Spleen (tissue), 11 donors: Measurements from ENCODE around the gene CROCC2. TPM values are rescaled to one million over a fixed set of nuclear protein-coding genes. Genes with fewer than 3 reads are reported as not detected.

Source experiments
- DNase-seq: peaks from one replicate; pipeline ENCODE4 v3.0.0-alpha.2; 2020
- H3K27ac ChIP-seq, 8 donors: fragments of 200-600 bp; sonication (generic) in 7 of 8; 1 replicate in 4 of 8; 2 replicates in 4 of 8; pipeline versions ENCODE4 v1.5.0 to v1.8.0; 2016 to 2021; ENCODE audit warnings: inconsistent platforms in 4 of 8, mild to moderate bottlenecking in 4 of 8, moderate library complexity in 1 of 8
- H3K27me3 ChIP-seq, 7 donors: fragments of 200-600 bp; sonication (generic) in 6 of 7; replicated peaks in 1 of 7; 1 replicate in 4 of 7; 2 replicates in 3 of 7; pipeline versions ENCODE4 v1.5.0 to v1.8.0; 2016 to 2021; ENCODE audit warnings: inconsistent platforms in 3 of 7, mild to moderate bottlenecking in 1 of 7
- H3K36me3 ChIP-seq, 6 donors: fragments of 200-600 bp; sonication (generic) in 5 of 6; 1 replicate in 4 of 6; 2 replicates in 2 of 6; pipeline versions ENCODE4 v1.5.0 to v1.8.0; 2016 to 2021; ENCODE audit warnings: inconsistent platforms in 2 of 6
- H3K4me1 ChIP-seq, 6 donors: fragments of 200-600 bp; sonication (generic) in 5 of 6; 1 replicate in 3 of 6; 2 replicates in 3 of 6; pipeline versions ENCODE4 v1.5.0 to v1.8.0; 2016 to 2021; ENCODE audit warnings: inconsistent platforms in 3 of 6
- H3K4me3 ChIP-seq, 8 donors: fragments of 200-600 bp; sonication (generic) in 7 of 8; 1 replicate in 4 of 8; 2 replicates in 4 of 8; pipeline versions ENCODE4 v1.5.0 to v1.8.0; 2016 to 2021; ENCODE audit warnings: inconsistent platforms in 4 of 8, mild to moderate bottlenecking in 4 of 8, moderate library complexity in 2 of 8
- H3K9me3 ChIP-seq, 8 donors: fragments of 200-600 bp; sonication (generic) in 7 of 8; 1 replicate in 4 of 8; 2 replicates in 4 of 8; pipeline versions ENCODE4 v1.5.0 to v1.8.0; 2016 to 2021; ENCODE audit warnings: inconsistent platforms in 4 of 8
- CTCF ChIP-seq, 11 experiments: fragments of 200-600 bp in 7 of 11; fragments of 450-650 bp in 4 of 11; sonication (generic) in 4 of 11; IDR thresholded peaks in 8 of 11; conservative IDR thresholded peaks in 3 of 11; 1 replicate in 7 of 11; 2 replicates in 4 of 11; pipeline versions ENCODE4 v1.4.0 to v1.8.0; 2016 to 2021; ENCODE audit warnings: antibody characterized with exemption in 11 of 11, inconsistent platforms in 4 of 11, mild to moderate bottlenecking in 1 of 11
- POLR2A ChIP-seq, 3 donors: fragments of 450-650 bp; IDR thresholded peaks; one replicate each; pipeline ENCODE4 v1.5.1; 2017; ENCODE audit warnings: antibody characterized with exemption in 3 of 3, mild to moderate bottlenecking in 1 of 3
- POLR2AphosphoS5 ChIP-seq, 3 donors: sonication (generic); formaldehyde crosslinking; IDR thresholded peaks; one replicate each; pipeline ENCODE4 v1.5.1; 2017; ENCODE audit warnings: antibody characterized with exemption in 3 of 3
- WGBS, 5 donors: extraction: QIAGEN DNeasy Blood & Tissue Kit in 3 of 5; methylation state at CpG; one replicate each; pipeline versions ENCODE4 v1.1.5 to v1.1.7; 2013 to 2018; 5-methylcytosine and 5-hydroxymethylcytosine counted together
- intact Hi-C: fragments of 100-400 bp; cut with DNase I; formaldehyde crosslinking; loops from one replicate; pipeline ENCODE4 v1.15.0; 2023; ENCODE audit warnings: low total_unique reads
- polyA plus RNA-seq, 3 donors: library from polyadenylated mRNA; stranded (reverse); fragments of 200-250 nt; gene quantifications; one replicate each; pipeline ENCODE4 v1.2.1, GENCODE V29; 2013
- total RNA-seq, 7 donors: library from RNA; depleted of rRNA in 3 of 7; stranded (reverse); fragments of >200 nt in 3 of 7; fragmentation: NEBNext Ultra II Directional in 4 of 7; extraction: Animal tissue kit (Norgen Biotek cat#: 25700) in 4 of 7; gene quantifications; one replicate each; pipeline versions ENCODE4 v1.1.0 to v1.2.1, GENCODE V29; 2016 to 2021
- donor health status: healthy with polysubstance abuse.
- donor health status: DM: no; HTN: no; CAD: no; lungs with moderate emphysema.
- donor health status: DM: no; HTN: no; CAD: no.
- donor health status: Bipolar disorder and iron deficiency.
- donor health status: healthy.
- donor health status: DM: no; HTN: no; CAD: no.
- donor health status: DM: yes; HTN: yes; CAD: no.

Gene CROCC2
- total and polyA plus RNA-seq, 10 donors: 0.04 to 3.6 (median 0.75) TPM

DNA sequence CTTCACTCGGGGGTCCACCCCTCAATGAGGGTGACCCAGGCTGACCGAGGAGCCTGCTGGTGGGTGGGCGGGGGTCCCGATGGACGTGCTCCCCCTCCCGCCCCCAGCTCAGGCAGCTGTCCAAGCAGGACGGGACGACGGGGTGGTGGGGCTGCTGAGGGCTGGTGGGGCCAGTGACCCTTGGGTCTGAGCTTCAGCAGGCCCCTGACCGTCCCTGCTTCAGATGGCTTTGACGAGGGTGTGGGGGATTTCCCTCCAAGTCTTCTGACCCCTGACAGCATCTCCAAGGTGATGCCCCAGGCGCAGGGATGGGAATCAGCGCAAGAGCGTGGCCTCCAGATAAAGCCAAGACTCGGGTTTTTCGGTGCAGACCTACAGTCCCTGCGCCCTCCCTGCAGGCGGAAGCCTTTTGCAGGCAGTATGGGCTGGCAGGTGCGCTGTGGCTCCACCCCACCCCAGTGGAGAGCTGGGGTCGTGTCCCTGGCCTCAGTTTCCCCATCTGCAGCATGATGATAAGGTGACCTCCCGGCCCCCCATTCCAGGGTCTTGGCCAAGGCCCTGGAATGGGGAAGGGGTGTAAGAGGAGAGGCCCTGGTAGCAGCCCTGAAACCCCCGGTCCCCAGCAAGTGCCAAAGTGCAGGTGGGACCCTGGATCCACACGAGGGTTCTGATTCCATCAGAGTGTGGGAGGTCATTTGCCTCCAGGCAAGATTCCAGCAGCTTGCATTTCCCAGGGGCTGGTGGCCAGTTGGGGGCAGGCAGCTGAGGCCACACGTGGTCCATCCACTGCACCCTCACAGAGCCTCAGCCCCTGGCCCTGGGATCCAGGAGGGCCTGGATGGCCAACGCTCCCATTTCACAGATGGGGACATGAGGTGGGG is 8.7 kb downstream of the CROCC2 start:
- peaks cover 0 to 69% (median 11%) of the 10 kb centered on the region in 7 donors for H3K27me3 ChIP-seq
- TF ChIP-seq CTCF (IDR thresholded peaks at IDR 0.05 in 8 of 11, conservative IDR thresholded peaks at IDR 0.05 in 3 of 11) (peak in 2 of 11 experiments; percentile 26 to 41), POLR2A (IDR thresholded peaks at IDR 0.05) (no peak)
- peaks cover 22 to 64% (median 50%) of the 10 kb centered on the region in 6 donors for H3K4me1 ChIP-seq
- no peaks in the 10 kb centered on the region for H3K9me3 ChIP-seq
- DNase-seq: peak; percentile 65
- 49 to 68% (median 52%) methylated on average over 10 to 25 of the region's 25 CpGs for WGBS, 5 donors
- intact Hi-C loops: no loop called here
- H3K27ac ChIP-seq: peak overlapping the region in 5 of 8 donors; percentile 65 to 83 (median 72)
- H3K4me3 ChIP-seq: no peak overlapping the region
- no peaks in the 10 kb centered on the region for H3K36me3 ChIP-seq

GRCh38 chr2:240915526-240916341 is 9.6 kb downstream of the CROCC2 start:
- peak overlapping the region in 7 of 8 donors; percentile 32 to 83 (median 64) for H3K27ac ChIP-seq
- peak; percentile 82 for DNase-seq
- no peaks in the 10 kb centered on the region for H3K9me3 ChIP-seq
- WGBS, 5 donors: 7 to 20% (median 17%) methylated on average over 25 to 34 of the region's 34 CpGs
- peaks cover 22 to 64% (median 50%) of the 10 kb centered on the region in 6 donors for H3K4me1 ChIP-seq
- TF ChIP-seq CTCF (IDR thresholded peaks at IDR 0.05 in 8 of 11, conservative IDR thresholded peaks at IDR 0.05 in 3 of 11) (no peak), POLR2AphosphoS5 (IDR thresholded peaks at IDR 0.05) (peak in 2 of 3 donors; percentile 31 to 34), POLR2A (IDR thresholded peaks at IDR 0.05) (no peak)
- H3K27me3 ChIP-seq: peaks cover 0 to 63% (median 11%) of the 10 kb centered on the region in 7 donors
- intact Hi-C loops: no loop called here
- H3K36me3 ChIP-seq: no peaks in the 10 kb centered on the region
- H3K4me3 ChIP-seq: peak overlapping the region in 1 of 8 donors; percentile 33

DNA sequence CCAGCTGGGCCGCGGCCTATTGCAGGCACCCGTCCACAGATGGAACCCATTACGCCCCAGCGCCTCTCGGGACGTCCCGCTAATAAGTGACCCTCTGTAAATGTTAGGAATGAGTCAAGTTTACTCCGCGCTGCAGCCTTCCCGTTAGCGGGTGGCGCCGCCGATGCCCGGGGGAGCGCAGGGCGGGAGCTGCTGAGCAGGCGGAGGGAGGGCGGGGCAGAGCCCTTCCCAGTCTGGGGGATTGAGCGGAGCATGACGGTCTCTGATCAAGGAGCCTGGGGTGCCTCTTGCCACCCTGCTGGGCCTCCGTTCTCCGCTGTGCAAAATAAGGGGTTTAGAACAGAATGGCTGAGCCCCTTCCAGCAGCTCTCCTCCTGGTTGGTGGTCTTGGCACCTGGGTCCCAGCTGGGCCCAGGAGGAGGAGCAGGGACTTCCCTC is 10.5 kb downstream of the CROCC2 start:
- peak; percentile 85 for DNase-seq
- H3K4me1 ChIP-seq: peaks cover 22 to 64% (median 50%) of the 10 kb centered on the region in 6 donors
- peak; percentile 54 to 85 (median 82) for TF ChIP-seq POLR2AphosphoS5 (IDR thresholded peaks at IDR 0.05)
- TF ChIP-seq POLR2A (IDR thresholded peaks at IDR 0.05): no peak
- no peak for TF ChIP-seq CTCF (IDR thresholded peaks at IDR 0.05 in 8 of 11, conservative IDR thresholded peaks at IDR 0.05 in 3 of 11)
- H3K4me3 ChIP-seq: peak overlapping the region in 1 of 8 donors; percentile 33
- WGBS, 5 donors: 4 to 28% (median 10%) methylated on average over 10 to 24 of the region's 24 CpGs
- peaks cover 0 to 56% (median 11%) of the 10 kb centered on the region in 7 donors for H3K27me3 ChIP-seq
- peak overlapping the region in 7 of 8 donors; percentile 36 to 83 (median 64) for H3K27ac ChIP-seq
- intact Hi-C loops: no loop called here
- H3K9me3 ChIP-seq: no peaks in the 10 kb centered on the region
- no peaks in the 10 kb centered on the region for H3K36me3 ChIP-seq
